AG09319 (cell line): ENCODE results near the gene WFS1.

Experiments
- DNase-seq: peaks from one replicate; pipeline ENCODE4 v3.0.0-alpha.2; 2010; ENCODE audit warnings: low read depth; ENCODE audit errors: extremely low read depth
- TF ChIP-seq, protein P1 (sequence below): IDR thresholded peaks from 2 replicates; pipeline ENCODE4 v1.5.1; 2011; ENCODE audit warnings: low read depth, mild to moderate bottlenecking, inconsistent platforms, low read length, moderate library complexity

Gene WFS1

DNA sequence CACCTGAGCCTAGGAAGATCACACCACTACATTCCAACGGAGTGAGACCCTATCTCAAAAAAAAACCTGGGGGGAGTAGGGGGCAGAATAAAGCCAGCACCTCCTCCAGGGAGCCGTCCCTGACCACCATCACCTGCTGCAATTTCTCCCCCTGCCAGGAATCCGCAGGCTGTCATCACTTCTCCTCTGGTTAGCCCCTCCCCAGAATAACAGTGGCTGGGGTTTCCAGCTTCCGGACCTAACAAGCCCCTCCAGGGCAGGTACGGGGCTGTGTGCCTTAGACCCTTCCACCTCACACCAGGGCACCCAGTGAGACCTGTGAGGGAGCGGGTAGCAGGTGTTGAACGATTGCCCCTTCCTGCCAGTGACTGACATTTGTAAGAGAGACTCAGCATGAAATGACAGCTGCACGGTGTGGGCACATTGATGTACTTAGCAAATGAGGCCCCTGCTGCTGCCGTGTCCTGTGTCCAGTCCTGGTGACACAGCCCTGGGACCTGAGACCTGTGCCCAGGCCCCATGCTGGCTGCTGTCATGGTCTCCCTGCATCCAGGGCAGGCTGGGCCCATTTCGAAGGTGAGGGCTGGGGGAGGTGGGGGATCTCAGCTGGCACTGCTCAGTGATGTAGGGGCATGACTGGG lies 6.7 kb upstream of the WFS1 start:
- no peak for DNase-seq
- TF ChIP-seq, protein P1, sequence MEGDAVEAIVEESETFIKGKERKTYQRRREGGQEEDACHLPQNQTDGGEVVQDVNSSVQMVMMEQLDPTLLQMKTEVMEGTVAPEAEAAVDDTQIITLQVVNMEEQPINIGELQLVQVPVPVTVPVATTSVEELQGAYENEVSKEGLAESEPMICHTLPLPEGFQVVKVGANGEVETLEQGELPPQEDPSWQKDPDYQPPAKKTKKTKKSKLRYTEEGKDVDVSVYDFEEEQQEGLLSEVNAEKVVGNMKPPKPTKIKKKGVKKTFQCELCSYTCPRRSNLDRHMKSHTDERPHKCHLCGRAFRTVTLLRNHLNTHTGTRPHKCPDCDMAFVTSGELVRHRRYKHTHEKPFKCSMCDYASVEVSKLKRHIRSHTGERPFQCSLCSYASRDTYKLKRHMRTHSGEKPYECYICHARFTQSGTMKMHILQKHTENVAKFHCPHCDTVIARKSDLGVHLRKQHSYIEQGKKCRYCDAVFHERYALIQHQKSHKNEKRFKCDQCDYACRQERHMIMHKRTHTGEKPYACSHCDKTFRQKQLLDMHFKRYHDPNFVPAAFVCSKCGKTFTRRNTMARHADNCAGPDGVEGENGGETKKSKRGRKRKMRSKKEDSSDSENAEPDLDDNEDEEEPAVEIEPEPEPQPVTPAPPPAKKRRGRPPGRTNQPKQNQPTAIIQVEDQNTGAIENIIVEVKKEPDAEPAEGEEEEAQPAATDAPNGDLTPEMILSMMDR: no peak

DNA sequence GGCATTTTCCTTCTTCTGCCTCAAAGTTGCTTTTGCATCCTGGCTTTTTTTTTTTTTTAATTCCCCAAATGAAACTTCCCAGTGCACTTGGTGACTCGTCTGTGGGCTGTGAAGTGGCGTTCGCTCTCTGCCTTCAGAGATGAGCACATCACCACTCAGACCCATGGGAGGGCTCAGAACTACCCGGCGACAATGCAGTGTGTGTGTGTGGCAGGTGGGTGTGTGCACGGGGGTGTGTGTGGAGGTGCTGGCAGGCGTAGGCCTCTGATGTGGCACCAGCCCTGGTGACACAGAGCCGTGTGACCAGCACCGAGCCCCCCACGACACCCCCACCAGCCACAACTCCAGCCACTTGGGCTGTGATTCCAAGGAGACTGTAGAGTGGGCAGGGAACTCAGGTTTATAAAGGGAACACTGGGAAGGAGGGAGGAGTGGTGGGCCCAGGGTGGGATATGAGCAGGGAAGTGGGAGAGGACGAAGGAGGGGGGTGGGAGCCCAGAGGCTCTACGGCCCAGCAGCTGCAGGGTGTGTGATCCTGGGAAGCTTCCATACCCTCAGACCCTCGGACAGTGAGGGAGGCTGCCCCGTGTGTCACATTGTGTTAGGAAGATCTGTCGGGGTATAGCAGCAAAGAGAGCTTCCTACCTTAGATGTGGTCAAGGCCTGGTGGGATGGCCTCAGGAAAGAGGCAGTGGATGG lies 6.0 kb upstream of the WFS1 start:
- TF ChIP-seq, protein P1: no peak
- no peak for DNase-seq

DNA sequence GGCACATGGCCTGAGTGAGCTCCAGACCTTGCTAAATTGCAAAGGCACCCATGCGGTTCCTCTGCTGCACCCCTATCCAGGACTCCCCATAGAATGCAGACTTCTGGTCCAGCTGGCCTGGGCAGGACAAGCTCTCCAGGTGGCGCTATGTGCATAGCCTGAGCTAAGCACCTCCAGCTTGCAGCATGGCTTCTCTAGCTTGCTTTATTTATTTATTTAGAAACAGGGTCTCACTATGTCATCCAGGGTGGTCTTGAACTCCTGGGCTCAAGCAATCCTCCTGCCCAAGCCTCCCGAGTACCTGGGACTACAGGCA lies 5.5 kb upstream of the WFS1 start:
- TF ChIP-seq, protein P1: peak; percentile 63

DNA sequence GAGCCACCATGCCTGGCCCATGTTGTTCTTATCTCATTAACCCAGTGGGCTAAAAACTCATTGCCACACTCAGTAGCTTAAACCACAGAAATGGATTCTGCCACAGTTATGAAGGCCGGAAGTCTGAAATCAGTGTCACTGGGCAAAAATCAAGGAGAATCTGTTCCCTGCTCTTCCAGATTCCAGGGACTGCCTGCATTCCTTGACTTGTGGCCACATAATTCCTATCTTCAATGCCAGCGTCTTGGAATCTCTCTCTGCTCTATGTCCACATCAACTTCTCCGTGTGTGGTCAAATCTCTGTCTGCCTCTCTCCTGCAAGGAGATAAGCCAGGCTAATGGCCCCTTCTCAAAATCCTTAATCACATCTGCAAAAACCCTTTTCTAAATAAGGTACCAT lies 4.1 kb upstream of the WFS1 start:
- DNase-seq: no peak
- TF ChIP-seq, protein P1: no peak

More for the DNA sequence above, 5.5 kb upstream of the WFS1 start:
- no peak for DNase-seq

DNA sequence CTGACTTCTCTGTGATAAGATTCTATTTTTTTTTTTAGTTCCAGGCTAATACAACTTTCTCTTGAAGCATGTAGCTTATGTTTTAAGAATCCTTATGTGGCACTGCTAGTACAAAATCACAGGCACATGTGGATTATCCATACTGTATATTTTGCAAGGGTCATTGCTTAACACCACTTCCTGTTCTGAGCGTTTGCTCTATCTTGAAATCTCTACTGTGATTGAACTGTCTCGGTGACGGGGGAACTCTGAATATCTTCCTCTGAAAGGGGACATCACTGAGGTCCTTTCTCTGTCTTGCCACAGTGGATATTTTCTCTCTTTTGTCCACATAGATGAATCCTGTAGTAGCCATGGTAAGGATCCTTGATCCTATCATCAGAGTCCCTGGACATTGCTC lies 2.1 kb upstream of the WFS1 start:
- no peak for DNase-seq
- TF ChIP-seq, protein P1: no peak

DNA sequence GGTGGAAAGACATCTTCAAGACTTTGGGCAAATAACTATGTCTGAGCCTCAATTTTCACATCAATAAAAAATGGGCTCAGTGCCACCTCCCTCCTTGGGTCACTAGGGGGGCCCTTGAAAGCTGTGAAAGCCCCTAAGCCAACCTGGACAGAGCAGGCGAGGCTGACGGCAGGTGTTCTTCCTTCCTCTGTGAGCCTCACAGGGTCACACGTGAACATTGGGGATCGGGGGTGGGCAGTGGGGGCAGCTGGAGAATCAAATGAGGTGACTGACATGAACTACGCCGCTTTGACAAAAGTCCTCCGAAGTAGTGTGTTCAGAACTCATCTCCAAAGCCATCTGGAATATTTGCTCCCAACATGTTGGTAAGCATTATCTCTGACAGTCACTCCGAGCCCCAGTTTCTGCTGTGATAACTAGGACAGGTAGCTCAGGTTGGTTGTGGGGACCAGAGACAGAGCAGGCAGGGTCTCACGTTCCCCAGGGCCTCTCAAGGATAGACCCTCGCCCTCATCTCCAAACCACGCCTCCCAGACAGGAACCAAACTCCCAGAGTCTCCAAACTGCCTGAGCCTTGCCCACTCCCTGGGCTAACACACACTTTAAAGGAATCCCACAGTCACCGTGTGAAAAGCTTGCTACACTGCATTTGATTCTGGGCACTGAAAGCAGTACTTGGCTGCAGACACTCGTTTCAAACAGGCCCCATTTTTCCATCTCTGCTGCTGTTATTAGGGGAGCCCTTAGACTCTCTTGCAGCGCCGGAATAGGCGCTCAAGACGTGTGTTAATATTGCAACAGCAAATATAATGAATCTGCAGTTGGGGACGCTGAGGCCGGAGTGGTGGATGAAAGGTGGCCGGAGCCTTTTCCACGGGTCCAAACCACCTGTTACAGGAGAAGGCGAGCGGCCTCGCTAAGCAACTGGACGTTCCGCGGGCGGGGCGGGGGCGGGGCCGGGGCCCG lies 717 bp upstream of the WFS1 start:
- DNase-seq: no peak
- TF ChIP-seq, protein P1: no peak
